ENCODE measurements around the gene FREM1. TPM values are rescaled to one million over a fixed set of nuclear protein-coding genes. Genes with fewer than 3 reads are reported as not detected.
"Not testable (repeated sequence)": the region's sequence is repeated elsewhere in the genome, so short reads cannot be mapped to it uniquely, and the experiment has no call there.

FREM1 gene, protein sequence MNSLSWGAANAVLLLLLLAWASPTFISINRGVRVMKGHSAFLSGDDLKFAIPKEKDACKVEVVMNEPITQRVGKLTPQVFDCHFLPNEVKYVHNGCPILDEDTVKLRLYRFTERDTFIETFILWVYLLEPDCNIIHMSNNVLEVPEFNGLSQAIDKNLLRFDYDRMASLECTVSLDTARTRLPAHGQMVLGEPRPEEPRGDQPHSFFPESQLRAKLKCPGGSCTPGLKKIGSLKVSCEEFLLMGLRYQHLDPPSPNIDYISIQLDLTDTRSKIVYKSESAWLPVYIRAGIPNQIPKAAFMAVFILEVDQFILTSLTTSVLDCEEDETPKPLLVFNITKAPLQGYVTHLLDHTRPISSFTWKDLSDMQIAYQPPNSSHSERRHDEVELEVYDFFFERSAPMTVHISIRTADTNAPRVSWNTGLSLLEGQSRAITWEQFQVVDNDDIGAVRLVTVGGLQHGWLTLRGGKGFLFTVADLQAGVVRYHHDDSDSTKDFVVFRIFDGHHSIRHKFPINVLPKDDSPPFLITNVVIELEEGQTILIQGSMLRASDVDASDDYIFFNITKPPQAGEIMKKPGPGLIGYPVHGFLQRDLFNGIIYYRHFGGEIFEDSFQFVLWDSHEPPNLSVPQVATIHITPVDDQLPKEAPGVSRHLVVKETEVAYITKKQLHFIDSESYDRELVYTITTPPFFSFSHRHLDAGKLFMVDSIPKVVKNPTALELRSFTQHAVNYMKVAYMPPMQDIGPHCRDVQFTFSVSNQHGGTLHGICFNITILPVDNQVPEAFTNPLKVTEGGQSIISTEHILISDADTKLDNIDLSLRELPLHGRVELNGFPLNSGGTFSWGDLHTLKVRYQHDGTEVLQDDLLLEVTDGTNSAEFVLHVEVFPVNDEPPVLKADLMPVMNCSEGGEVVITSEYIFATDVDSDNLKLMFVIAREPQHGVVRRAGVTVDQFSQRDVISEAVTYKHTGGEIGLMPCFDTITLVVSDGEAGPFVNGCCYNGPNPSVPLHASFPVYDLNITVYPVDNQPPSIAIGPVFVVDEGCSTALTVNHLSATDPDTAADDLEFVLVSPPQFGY (N-terminal part only)
- 0.25 TPM for polyA plus RNA-seq (2013, experiment 1 of 2; ENCODE audit: insufficient read length)
- 0.42 TPM for polyA plus RNA-seq (2013, experiment 2 of 2; ENCODE audit: insufficient read length)

GRCh38 chr9:14909961-14910805 is at the start of gene FREM1:
Gene FREM1 (minus strand): TSS chr9:14910428. CDS start chr9:14868977, 41,451 bp downstream.
- peak; percentile 50 for DNase-seq

GRCh38 chr9:14958989-14959388 is 48.8 kb upstream of the FREM1 start:
- no peak for DNase-seq

DNA sequence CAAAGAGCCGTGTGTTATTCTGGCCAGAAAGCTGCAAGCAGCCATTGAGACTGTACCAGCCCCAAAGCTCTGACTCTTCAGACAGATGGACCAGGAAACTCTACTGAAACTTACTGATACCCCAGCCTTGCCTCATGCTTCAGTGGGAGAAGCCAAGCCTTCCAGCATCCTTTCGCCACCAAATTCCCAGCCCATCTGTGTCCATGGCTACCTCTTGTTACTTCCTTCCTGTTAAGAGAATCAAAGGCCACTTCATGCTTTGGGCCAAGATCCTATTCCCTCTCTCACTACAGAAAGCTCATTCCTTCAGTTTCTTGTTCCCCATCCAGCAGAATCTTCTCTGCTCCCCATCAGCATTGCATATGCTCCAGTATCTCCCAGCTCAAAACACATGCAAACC is 46.9 kb upstream of the FREM1 start:
- no peak for DNase-seq

DNA sequence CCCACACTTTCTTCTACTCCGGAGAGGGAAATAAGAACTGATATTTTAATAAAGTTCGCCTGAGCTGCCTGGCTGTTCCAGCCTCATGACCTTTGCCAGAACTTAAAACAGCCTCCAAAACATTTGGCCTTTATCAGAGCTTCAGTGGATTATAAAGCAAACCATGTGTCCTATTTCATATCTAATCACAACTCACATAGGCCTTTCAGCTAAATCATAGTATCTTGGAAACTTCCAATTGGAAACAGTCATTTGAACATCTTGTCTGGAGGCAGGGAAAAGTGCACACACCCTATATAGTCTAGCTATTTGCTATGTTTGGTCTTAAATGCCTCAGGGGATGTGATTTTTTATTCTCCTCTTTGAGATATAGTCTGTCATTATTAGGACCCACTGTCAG is 46.0 kb upstream of the FREM1 start:
- no peak for DNase-seq

DNA sequence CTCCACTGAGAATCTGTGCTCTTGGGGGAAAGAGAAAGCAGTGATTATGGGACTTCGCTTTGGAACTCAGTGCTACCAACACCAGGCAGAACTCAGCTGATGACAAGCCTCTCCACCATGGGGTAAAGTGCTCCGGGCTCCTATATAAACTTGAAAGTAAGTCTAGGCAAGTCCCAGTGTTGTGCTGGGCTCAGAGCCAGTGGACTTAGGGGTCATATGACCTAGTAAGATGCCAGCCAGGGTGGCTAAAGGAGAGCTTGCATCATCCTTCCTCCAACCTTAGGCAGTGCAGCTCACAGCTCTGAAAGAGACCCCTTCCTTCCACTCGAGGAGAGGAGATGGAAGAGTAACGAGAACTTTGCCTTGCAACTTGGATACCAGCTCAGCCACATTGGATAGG is 35.1 kb upstream of the FREM1 start:
- no peak for DNase-seq

DNA sequence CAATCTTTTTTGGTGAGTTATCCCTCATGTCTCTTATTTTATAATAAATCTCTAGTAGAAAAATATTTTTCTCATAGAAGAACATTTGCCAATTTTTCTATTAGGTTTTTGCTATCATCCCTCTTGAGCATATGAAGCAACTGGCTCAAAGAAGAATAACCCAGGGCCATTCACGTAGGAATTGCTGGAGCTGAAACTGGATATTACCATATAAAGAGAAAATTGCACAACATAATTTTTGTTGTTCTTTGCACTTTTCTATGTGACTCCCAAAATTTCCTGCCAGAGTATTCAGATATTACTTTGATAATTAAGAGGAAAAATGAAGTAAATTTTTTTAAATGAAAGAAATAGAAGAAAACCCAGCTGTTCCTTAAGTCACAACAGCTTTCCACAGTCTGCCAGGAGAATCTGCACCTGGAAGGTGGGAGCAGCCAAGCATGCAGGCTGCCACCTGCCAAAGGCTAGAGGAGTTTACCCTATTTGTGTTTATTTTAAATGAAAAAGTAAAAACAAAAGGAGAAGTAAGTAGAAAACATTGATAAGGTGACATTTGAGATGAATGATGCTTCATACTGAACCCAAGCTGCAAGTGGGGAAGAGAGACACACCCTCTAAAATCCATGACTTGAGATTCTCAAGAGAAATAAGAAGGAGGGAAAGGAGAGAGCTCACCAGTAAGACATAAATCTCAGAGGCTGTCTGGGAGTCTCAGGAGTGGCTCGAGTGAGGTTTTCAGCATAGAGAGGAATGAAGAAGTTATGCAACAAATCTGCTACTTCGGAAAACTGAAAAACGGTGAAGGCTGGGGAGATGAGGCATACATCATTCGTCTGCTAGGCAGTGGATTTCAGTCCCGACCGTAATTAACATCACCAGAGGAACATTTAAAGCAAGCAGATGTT is 31.5 kb upstream of the FREM1 start:
- no peak for DNase-seq

- no peak for DNase-seq
These were observed 29.1 kb upstream of the FREM1 start for GRCh38 chr9:14939378-14939777.

GRCh38 chr9:14937216-14937615 is 27.0 kb upstream of the FREM1 start:
- no peak for DNase-seq

DNA sequence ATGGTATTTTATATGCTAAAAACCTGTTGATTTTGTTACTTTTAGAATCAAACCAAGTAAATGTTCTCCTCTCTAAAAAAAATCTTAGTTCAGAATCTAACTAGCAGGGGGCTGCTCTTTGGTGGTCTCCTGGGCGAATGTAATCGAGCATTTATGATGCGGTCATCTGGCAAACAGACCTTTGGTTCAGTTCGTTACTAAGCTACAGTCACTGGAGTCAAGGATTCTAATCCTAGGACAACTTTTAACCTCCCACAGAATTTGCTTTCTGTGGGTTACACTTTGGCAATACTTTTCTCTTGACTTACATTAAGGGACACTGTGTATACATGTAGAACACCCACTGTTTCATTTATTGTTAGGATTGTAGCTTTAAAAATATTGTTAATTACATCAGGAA is 26.3 kb upstream of the FREM1 start:
- DNase-seq: no peak

DNA sequence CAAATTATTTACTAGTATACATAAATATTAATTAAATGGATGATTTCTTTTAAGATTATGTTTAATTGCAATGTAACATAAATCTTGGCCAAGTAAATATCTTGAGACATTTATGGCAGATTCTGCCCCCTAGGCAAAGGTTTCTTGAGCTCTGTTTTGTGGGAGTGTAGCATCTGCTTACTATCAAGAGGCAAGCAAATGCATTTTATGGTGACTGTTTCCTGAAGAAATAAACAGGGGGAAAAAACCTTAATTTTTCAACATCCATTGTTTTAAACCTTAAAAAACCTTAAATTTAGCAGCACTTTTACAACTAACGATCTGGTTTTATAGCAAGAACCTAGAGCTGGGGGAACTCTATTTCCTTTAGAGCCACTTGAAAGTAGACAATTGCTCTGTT is 25.7 kb upstream of the FREM1 start:
- no peak for DNase-seq

GRCh38 chr9:14935106-14935751 is 25.0 kb upstream of the FREM1 start:
- DNase-seq: no peak

DNA sequence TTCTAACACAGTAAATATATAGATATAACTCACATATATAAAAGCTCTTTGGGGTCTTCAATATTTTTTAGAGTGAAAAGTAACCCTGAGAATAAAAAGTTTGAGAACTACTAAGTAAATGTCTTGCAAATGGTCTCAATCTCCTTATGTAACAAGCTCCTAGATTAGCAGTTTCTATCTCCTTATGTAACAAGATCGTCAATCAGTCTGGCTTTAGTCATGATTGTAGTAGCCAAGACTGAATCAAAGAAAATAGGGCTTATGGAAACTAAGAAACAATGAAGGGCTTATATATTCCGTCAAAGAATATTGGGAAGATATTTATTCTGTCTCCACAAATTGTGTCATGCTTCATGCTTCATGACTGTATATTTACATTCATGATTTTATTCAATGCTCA is 22.4 kb upstream of the FREM1 start:
- no peak for DNase-seq

DNA sequence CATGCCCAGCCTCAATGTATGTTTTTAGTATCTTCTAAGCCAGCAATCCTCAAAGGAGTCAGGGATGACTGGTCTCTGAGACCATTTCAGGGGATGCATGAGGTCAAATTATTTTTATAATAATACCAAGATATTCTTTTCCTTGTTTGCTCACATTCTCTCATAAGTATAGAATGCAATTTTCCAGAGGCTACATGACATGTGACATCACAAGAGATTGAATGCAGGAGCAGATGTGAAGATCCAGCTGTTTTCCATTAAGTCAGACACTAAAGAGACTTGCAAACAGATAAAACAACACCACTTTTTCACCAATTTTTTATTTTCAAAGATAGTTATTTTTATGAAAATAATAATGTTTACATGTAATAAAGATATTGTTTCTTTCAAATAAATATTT is 22.0 kb upstream of the FREM1 start:
- no peak for DNase-seq

- no peak for DNase-seq
These were observed 16.9 kb upstream of the FREM1 start for GRCh38 chr9:14926941-14927624.

DNA sequence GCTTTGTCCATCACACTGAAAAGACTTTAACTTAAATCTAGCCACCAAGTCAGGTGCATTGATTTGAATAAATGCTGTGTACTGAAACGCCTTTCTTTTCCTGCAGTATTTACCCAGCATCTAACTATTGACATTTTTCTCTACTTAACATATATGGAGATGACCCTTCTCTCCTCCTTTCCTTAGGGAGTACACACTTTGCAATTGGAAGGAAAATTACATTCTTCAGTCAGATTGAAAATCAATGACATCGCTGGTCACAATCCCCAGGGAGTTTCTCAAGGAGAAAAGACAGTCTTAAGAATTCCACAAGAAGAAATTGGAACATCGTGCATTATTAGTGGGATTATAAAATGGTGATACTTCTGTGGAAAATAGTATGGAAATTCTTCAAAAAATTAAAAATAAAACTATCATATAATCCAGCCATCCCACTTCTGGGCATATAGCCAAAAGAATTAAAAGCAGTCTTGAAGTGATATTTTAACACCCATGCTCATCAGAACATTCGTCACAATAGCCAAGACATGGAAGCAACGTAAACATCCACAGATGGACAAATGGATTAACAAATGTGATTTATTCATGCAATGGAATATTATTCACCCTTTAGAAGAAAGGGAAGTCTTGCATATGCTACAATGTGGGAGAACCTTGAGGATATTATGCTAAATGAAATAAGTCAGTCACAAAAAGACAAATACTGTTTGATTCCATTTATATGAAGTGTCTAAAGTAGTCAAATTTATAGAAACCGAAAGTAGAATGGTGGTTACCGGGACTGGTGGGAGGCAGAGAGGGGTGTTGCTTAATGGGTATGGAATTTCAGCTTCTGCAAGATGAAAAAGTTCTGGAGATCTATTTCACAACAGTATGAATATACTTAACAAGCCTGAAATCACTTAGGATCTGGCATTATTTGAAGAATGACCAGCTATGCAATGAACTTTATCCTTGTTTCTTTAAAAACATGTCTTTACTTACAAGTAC is 14.3 kb upstream of the FREM1 start:
- DNase-seq: peak; percentile 59

DNA sequence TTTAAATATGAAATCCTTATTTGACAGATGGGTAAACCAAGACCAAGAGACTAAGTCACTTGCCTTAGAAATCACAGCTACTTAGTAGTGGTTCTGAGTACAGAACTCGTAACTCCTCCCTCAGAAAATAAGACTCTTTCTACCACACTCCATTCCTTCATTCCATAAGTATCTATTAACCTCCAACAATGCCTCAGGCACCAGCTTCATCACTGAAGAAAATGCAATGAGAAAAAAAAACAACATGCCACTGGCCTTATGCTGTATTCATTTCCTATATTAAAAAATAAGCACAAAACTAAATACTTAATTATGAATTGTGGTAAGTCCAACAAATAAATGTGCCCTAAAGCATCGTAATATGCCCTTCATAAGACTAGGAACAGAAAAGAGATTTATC is 13.5 kb upstream of the FREM1 start:
- peak; percentile 37 for DNase-seq

GRCh38 chr9:14920805-14921204 is 10.6 kb upstream of the FREM1 start:
- not testable (repeated sequence) for DNase-seq

GRCh38 chr9:14913366-14913765 is 3.1 kb upstream of the FREM1 start:
- DNase-seq: no peak

DNA sequence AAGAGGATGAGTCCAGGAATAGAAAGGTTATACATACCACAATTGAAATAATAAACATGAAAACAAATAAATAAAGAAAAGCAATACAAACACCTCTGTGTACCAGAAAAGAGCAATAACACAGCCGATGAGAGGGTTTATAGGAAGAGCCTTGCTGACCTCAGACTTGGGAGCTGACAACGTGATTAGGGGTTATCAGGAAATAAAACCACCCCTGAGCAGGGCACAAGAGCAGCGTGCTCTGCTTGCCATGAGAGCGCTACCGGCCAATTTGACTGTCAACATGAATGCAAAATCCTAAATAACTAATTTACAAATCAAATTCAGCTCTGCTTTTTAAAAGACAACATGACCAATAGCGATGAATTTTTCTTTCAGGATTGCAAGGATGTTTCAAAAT is 2.6 kb upstream of the FREM1 start:
- no peak for DNase-seq

Data from fibroblast of skin of back (primary cell).